Cortex of kidney (tissue), 1 donor: ENCODE data around the gene IL17C.

Source experiments
- DNase-seq: peaks from one replicate; lab custom pipeline; 2025; lab: John Stamatoyannopoulos, UW

Gene IL17C

GRCh38 chr16:88627531-88628411, 10.6 kb upstream of the IL17C start:
- DNase-seq, result no peak

GRCh38 chr16:88628512-88628974, 9.8 kb upstream of the IL17C start:
- no peak for DNase-seq

GRCh38 chr16:88629835-88630234, 8.5 kb upstream of the IL17C start:
- DNase-seq, result no peak

- DNase-seq, result no peak
Observed at GRCh38 chr16:88630433-88630832, 7.9 kb upstream of the IL17C start.

GRCh38 chr16:88630941-88631340, 7.4 kb upstream of the IL17C start:
- no peak for DNase-seq

- no peak for DNase-seq
Observed at GRCh38 chr16:88631384-88631783, 7.0 kb upstream of the IL17C start.

- no peak for DNase-seq
Observed at GRCh38 chr16:88631920-88632586, 6.3 kb upstream of the IL17C start.

GRCh38 chr16:88632587-88632930, 5.8 kb upstream of the IL17C start:
- no peak for DNase-seq

- DNase-seq, result no peak
Observed at GRCh38 chr16:88633684-88634140, 4.7 kb upstream of the IL17C start.

GRCh38 chr16:88634141-88634993, 4.0 kb upstream of the IL17C start:
- no peak for DNase-seq

GRCh38 chr16:88634994-88635670, 3.2 kb upstream of the IL17C start:
- no peak for DNase-seq

- DNase-seq, result no peak
Observed at GRCh38 chr16:88635671-88636319, 2.6 kb upstream of the IL17C start.

- no peak for DNase-seq
Observed at GRCh38 chr16:88636488-88637265, 1.7 kb upstream of the IL17C start.

- no peak for DNase-seq
Observed at GRCh38 chr16:88639231-88640038, 1.1 kb downstream of the IL17C start.

- DNase-seq, result no peak
Observed at GRCh38 chr16:88640039-88640495, 1.7 kb downstream of the IL17C start.

GRCh38 chr16:88640498-88641247, 2.3 kb downstream of the IL17C start:
- no peak for DNase-seq

- DNase-seq, result no peak
Observed at GRCh38 chr16:88642881-88643643, 4.7 kb downstream of the IL17C start.

GRCh38 chr16:88643644-88643932, 5.2 kb downstream of the IL17C start:
- no peak for DNase-seq
